NCI-H2227 treated with DMSO at 0.1 percent for 48 hours (cell line): ENCODE results near the gene UROS.

ENCODE experiments used
- DNase-seq: peaks from one replicate; lab custom pipeline; 2025; lab: John Stamatoyannopoulos, UW

The UROS gene

DNA sequence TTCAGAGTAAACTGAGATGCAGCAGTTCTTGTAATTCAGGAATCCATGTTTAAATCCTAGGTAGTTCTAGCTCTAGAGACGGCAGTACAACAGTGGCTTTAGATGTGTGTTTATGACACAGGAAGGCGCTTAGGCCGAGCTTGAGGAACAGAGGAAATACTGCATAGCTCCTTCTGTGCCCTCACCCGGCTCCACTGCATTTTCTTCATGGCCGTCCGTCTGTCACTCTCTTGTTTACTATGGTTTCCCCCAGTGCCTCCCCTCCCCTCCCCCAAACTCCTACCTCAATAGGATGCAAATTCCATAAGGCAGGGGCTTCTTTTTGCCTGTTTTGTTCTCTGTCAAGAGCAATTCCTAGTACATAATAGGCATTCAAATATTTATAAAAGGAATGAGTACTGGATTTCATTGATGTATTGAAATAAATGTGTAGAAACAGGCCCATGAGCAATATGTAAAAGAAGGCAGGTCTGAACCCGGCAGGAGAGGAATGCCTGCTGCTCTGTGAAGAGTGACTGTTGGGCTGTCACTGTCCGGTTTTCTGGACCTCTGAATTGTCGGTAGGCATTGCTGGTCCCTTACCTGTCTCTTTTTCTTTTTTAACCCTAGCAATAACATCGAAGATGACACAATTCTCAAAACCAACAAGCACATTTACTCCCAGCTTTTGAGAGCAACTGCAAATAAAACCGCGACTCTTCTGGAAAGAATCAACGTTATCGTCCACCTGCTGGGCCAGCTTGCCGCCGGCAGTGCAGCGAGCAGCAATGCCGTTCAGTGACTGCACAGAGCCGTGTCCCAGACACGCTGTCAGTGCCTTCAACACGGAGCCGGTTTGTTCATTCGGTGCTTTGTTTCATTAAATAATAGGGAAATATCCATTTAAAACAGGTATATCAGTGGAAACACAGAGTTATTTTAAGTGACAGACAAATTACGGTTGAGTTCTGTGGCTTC, 60.1 kb downstream of the UROS start:
- DNase-seq = no peak

DNA sequence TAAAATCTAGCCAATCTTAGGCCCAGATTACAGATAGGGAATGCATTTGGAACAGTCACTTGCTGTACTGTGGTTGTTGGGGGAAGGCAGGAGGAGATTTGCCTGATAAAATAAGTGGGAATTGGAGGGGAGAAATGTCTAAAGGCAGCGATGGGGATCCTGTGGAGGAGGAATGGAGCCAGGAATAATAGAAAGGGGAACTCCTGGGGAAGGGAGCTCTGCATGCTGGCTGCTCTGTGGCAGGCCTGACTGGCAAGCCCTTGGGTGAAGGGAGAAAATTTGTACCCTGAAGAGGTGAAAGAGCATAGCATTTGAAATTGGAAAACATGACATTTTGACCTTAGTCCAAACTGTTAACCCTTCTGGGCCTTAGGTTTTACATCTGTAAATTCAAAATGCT, 61.1 kb downstream of the UROS start:
- DNase-seq = no peak

DNA sequence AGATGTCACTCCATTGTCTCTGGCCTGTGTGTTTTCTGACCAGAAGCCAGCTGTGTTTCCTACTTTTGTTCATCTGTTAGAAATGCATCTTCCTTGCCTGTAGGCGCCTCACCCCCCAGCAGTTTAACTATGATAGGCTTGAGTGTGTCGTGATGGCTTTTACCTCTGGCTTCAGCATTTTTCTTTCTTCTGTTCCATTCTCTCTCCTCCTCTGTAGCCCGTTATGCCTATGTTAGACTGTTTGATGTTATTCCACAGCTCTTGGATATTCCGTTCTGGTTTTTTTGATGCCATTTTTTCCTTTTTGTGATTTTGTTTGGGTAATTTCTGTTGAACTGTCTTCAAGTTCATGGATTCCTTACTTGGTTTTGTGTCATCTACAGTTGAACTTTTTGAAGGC, 65.3 kb downstream of the UROS start:
- no peak for DNase-seq

DNA sequence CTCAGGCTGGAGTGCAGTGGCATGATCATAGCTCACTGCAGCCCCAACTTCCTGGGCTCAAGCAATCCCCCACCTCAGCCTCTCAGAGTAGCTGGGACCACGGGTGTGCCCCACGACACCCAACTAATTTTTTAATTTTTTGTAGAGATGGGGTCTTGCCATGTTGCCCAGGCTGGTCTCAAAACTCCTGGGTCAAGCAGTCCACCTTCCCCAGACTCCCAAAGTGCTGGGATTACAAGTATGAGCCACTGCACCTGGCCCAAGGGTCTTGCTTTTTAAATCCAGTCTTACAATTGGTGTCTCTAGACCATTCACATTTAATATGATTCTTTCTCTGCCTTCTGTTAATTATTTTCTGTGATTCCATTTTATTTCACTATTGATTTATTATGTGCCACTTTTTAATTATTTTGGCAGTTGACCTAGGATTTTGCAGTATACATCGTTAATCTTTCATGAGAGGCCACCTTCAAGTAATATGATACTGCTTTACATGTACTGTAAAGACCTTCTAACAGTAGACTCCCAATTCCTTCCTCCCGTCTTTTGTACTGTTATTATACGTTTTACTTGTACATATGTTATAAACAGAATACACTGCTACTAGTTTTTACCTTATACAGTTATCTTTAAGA, 66.1 kb downstream of the UROS start:
- DNase-seq = no peak

DNA sequence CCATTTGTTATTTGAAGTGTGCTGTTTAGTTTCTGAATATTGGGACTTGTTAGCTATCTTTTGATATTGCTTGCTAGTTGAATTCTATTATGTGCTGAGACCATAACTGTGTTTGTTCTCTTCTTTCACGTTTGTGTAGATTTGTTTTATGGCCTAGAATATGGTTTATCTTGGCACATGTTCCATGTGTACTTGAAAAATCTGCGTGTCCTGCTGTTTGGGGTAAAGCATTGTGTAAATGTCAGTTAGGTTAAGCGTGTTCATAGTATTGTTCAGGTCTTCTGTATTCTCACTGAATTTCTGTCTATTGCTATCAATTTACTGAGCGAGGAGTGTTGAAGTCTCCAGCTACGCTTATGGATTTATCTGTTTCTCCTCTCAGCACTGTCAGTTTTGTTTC, 66.9 kb downstream of the UROS start:
- DNase-seq = no peak

DNA sequence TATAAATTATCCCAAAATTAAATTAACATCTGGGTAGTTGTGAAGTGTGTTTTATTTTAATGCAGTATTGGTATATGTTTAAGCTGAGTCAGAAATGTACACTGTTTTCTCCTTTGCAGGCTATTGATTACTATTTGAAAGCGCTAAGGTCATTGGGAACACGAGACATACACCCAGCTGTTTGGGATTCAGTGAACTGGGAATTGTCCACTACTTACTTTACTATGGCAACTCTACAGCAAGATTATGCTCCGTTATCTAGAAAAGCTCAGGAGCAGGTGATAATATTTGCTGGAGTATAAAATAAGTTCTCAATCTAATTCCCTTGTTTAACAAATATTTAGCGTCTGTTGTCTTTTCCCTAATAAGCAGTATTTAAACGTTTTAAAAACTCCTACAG, 75.6 kb downstream of the UROS start:
- DNase-seq = no peak

DNA sequence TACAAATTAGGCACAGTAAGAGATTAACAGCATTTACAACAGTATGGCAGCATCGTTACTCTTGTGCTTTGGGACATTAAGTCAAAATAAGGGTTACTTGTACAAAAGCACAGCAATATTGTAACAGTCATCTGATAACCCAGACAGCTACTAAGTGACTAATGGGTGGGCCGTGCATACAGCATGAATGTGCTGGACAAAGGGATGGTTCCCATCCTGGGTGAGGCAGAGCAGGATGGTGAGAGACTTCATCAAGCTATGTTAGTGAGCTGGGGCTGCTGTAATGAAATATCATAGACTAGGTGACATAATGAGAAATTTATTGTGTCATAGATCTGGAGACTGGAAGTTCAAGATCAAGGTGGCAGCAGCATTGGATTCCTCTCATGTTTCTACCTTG, 78.1 kb downstream of the UROS start:
- no peak for DNase-seq

DNA sequence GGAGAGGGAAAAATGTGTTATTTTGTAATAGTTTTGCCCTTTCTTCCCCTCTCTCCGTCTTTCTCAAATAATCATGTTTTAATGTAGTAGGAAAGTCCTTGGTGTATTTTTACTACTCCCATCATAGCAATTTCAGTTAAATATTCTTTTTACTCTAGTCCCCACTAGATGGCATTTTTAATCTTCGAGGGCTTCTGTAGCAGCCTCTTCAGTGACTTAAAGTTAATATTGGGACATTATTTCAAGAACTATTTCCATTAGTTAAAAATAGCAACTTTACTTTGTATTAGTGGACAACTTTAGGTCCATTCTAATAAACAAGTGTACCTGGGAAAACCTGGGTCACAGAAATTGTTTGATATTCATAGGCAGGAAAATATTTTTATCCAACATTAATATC, 80.6 kb downstream of the UROS start:
- DNase-seq = no peak

DNA sequence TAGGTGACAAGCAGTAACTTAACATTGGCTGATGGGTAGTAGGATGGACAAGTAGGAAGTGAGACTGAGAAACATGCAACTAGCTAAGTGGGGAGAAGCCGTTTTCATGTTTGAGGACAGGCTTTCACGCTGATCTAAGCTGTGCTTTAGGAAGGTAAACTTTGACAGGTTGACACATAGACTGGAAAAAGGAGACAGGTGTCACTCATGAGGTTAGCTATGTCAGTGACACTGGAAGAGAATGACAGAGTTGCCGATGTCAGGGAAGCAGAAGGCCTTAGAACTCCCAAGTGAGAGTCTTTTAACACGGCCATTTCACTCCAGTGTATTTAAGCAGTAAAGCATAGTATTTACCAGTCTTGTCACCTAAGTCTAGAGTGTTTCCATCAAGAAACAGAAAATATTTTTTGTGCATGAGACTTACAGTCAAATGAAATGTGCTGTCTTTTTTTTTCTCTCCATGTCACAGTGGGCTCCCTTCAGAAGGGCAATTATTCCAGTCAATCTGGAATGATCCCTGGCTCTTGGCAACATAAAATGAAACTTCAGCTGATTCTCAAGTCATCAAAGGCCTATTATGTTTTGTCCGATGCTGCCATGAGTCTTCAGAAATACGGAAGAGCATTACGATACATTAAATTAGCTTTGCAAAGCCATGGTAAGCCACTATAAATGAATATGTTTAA, 82.9 kb downstream of the UROS start:
- no peak for DNase-seq
